Fibroblast of skin of scalp (primary cell): ENCODE results near the gene SYNJ1.
A peak's percentile ranks its signal among the peaks of the same experiment; 100 is the strongest.
"Not testable (repeated sequence)": the region's sequence is repeated elsewhere in the genome, so short reads cannot be mapped to it uniquely, and the experiment has no call there.

Source experiments
- DNase-seq: peaks from one replicate; pipeline ENCODE4 v3.0.0-alpha.2; 2013

The SYNJ1 gene

GRCh38 chr21:32612075-32612998 is 115.5 kb downstream of the SYNJ1 start, which contains the start of gene CFAP298:
TSS of gene CFAP298 (minus strand) at chr21:32612377. CDS start at chr21:32612243, 134 bp downstream.
- peak; percentile 95 for DNase-seq

- no peak for DNase-seq
Observed at GRCh38 chr21:32611471-32611997, 116.3 kb downstream of the SYNJ1 start.

GRCh38 chr21:32610940-32611339 is 116.9 kb downstream of the SYNJ1 start:
- not testable (repeated sequence) for DNase-seq

GRCh38 chr21:32608851-32609250 is 119.0 kb downstream of the SYNJ1 start:
- DNase-seq = no peak

- DNase-seq = no peak
Observed at GRCh38 chr21:32605469-32605868, 122.3 kb downstream of the SYNJ1 start.

- no peak for DNase-seq
Observed at GRCh38 chr21:32604464-32604863, 123.3 kb downstream of the SYNJ1 start.

- DNase-seq = no peak
Observed at GRCh38 chr21:32603131-32603530, 124.7 kb downstream of the SYNJ1 start.

- no peak for DNase-seq
Observed at GRCh38 chr21:32602099-32602498, 125.7 kb downstream of the SYNJ1 start.

GRCh38 chr21:32599526-32599925 is 128.3 kb downstream of the SYNJ1 start:
- DNase-seq = no peak

- DNase-seq = no peak
Observed at GRCh38 chr21:32599091-32599490, 128.7 kb downstream of the SYNJ1 start.

- peak; percentile 69 for DNase-seq
Observed at GRCh38 chr21:32597205-32597604, 130.6 kb downstream of the SYNJ1 start.

GRCh38 chr21:32595431-32595830 is 132.4 kb downstream of the SYNJ1 start:
- no peak for DNase-seq

GRCh38 chr21:32593690-32594089 is 134.1 kb downstream of the SYNJ1 start:
- no peak for DNase-seq

GRCh38 chr21:32592929-32593502 is 134.8 kb downstream of the SYNJ1 start:
- no peak for DNase-seq

- no peak for DNase-seq
Observed at GRCh38 chr21:32590130-32590529, 137.7 kb downstream of the SYNJ1 start.

GRCh38 chr21:32587651-32588050 is 140.2 kb downstream of the SYNJ1 start:
- DNase-seq = no peak

GRCh38 chr21:32587120-32587519 is 140.7 kb downstream of the SYNJ1 start:
- DNase-seq = no peak

- no peak for DNase-seq
Observed at GRCh38 chr21:32585970-32586369, 141.8 kb downstream of the SYNJ1 start.

GRCh38 chr21:32585042-32585710 is 142.6 kb downstream of the SYNJ1 start, which contains the start of gene TCP10L:
TSS of gene TCP10L (minus strand) at chr21:32585523. CDS start at chr21:32584304, 1,219 bp downstream.
- no peak for DNase-seq

- DNase-seq = no peak
Observed at GRCh38 chr21:32584472-32584871, 143.3 kb downstream of the SYNJ1 start.

- DNase-seq = no peak
Observed at GRCh38 chr21:32581732-32582131, 146.1 kb downstream of the SYNJ1 start.

- no peak for DNase-seq
Observed at GRCh38 chr21:32580949-32581348, 146.9 kb downstream of the SYNJ1 start.
